T47D (cell line): ENCODE measurements around the gene GPSM1.
A peak's percentile ranks its signal among the peaks of the same experiment; 100 is the strongest.
"Not testable (repeated sequence)": the region's sequence is repeated elsewhere in the genome, so short reads cannot be mapped to it uniquely, and the experiment has no call there.

Experiments
- DNase-seq, 2 experiments: peaks; one replicate each; pipeline versions ENCODE4 v3.0.0 to v3.0.0-alpha.2; 2011 to 2012; ENCODE audit warnings: low read depth in 1 of 2, low spot score in 1 of 2
- JUND ChIP-seq: IDR thresholded peaks from 2 replicates; pipeline ENCODE4 v1.6.1; 2012; ENCODE audit warnings: low read depth
- in situ Hi-C: cut with HindIII; loops from 2 replicates; pipeline ENCODE4 v1.10.0; 2016; ENCODE audit warnings: low sequenced_read_pairs, low pct_unique_long_range_greater_than_20kb

GPSM1 gene

GRCh38 chr9:136318776-136319241 lies 8.5 kb upstream of the GPSM1 start:
- in situ Hi-C loops = no loop called here
- DNase-seq = no peak
- TF ChIP-seq JUND = no peak

GRCh38 chr9:136319244-136319643 lies 8.1 kb upstream of the GPSM1 start:
- DNase-seq, in situ Hi-C loops: not testable (repeated sequence)

GRCh38 chr9:136319955-136320354 lies 7.4 kb upstream of the GPSM1 start:
- DNase-seq, in situ Hi-C loops: not testable (repeated sequence)

- DNase-seq, in situ Hi-C loops: not testable (repeated sequence)
These were observed 6.4 kb upstream of the GPSM1 start for GRCh38 chr9:136320972-136321371.

GRCh38 chr9:136321561-136321960 lies 5.8 kb upstream of the GPSM1 start:
- TF ChIP-seq JUND = no peak
- in situ Hi-C loops = no loop called here
- DNase-seq = no peak

- in situ Hi-C loops = no loop called here
- no peak for DNase-seq
- no peak for TF ChIP-seq JUND
These were observed 4.5 kb upstream of the GPSM1 start for GRCh38 chr9:136322756-136323330.

GRCh38 chr9:136323371-136323789 lies 4.0 kb upstream of the GPSM1 start:
- in situ Hi-C loops = no loop called here
- peak; percentile 52 to 58 for DNase-seq
- no peak for TF ChIP-seq JUND

GRCh38 chr9:136324501-136325300 lies 2.6 kb upstream of the GPSM1 start:
- TF ChIP-seq JUND = no peak
- in situ Hi-C loops = no loop called here
- DNase-seq = peak in 1 of 2 experiments; percentile 74

GRCh38 chr9:136325358-136325757 lies 2.0 kb upstream of the GPSM1 start:
- no peak for TF ChIP-seq JUND
- DNase-seq = no peak
- in situ Hi-C loops = no loop called here

GRCh38 chr9:136326061-136326760 lies 1.1 kb upstream of the GPSM1 start:
- DNase-seq = no peak
- no peak for TF ChIP-seq JUND

GRCh38 chr9:136326761-136327303 lies 507 bp upstream of the GPSM1 start:
- in situ Hi-C loops = no loop called here
- no peak for DNase-seq
- TF ChIP-seq JUND = no peak

More at GRCh38 chr9:136326061-136326760, 1.1 kb upstream of the GPSM1 start:
- in situ Hi-C loops = no loop called here

GRCh38 chr9:136328011-136328621 lies 777 bp downstream of the GPSM1 start:
- no peak for TF ChIP-seq JUND
- in situ Hi-C loops = no loop called here
- peak; percentile 61 to 70 for DNase-seq
